ENCODE data around the gene ARSG.

DNA sequence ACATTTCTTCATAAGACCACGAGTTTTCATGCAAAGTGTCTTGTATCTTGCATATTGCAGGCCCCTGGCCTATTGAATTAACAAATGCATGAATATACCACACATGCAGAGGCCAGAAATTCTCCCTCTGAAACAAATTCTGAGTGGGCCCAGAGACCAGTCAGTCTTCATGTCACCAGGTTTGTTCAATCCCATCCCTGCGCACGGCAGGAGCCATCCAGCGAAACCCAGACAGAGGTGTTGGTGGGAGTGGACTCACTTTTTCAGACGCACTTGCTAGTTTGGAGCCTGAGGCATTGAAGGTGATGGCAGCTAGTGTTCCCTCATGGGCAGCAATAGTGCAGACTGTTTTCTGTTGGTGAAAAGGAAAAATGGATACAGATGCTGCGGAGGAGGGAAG, 144.1 kb downstream of the ARSG start:
- TF ChIP-seq POLR2AphosphoS5 (IDR thresholded peaks at IDR 0.05; ENCODE audit: low read depth, low read length), result no peak
- TF ChIP-seq POLR2A (IDR thresholded peaks at IDR 0.05; ENCODE audit: low read depth, low read length), result no peak
- no peak for TF ChIP-seq TAF1 (IDR thresholded peaks at IDR 0.05; ENCODE audit: borderline replicate concordance, low read depth, low read length)
